Keratinocyte (primary cell): ENCODE measurements around the gene RFTN1. TPM values are rescaled to one million over a fixed set of nuclear protein-coding genes. Genes with fewer than 3 reads are reported as not detected.
A peak's percentile ranks its signal among the peaks of the same experiment; 100 is the strongest.

ENCODE experiments used
- DNase-seq: peaks from one replicate; pipeline ENCODE4 v3.0.0-alpha.2; 2011; ENCODE audit warnings: low read depth, missing footprints, low spot score
- FAIRE-seq: peaks from 2 replicates; lab custom pipeline; 2011; peaks lifted over from hg19 to GRCh38; lab: Jason Lieb, UNC
- H2AFZ ChIP-seq: 2 replicates; pipeline ENCODE4 v1.6.0; 2012; ENCODE audit warnings: low read length, control low read depth, inconsistent platforms; ENCODE audit not compliant: control insufficient read depth
- H3K27ac ChIP-seq: 2 replicates; pipeline ENCODE4 v1.5.1; 2011; ENCODE audit warnings: low read length; ENCODE audit not compliant: control insufficient read depth, insufficient read depth
- H3K27me3 ChIP-seq: 3 replicates; pipeline ENCODE4 v1.6.0; 2011; ENCODE audit warnings: low read length; ENCODE audit not compliant: control insufficient read depth, insufficient read depth; ENCODE audit errors: extremely low read depth
- H3K36me3 ChIP-seq, 2 experiments: 2 replicates in 1 of 2; 3 replicates in 1 of 2; pipeline ENCODE4 v1.5.1; 2011; ENCODE audit warnings: low read length in 2 of 2, mild to moderate bottlenecking in 1 of 2; ENCODE audit not compliant: control insufficient read depth in 2 of 2, insufficient read depth in 2 of 2; ENCODE audit errors: extremely low read depth in 1 of 2
- H3K4me1 ChIP-seq: 3 replicates; pipeline ENCODE4 v1.5.1; 2011; ENCODE audit warnings: low read length; ENCODE audit not compliant: control insufficient read depth, insufficient read depth; ENCODE audit errors: extremely low read depth
- H3K4me2 ChIP-seq: 3 replicates; pipeline ENCODE4 v1.6.0; 2011; ENCODE audit warnings: low read depth, low read length; ENCODE audit not compliant: control insufficient read depth, insufficient read depth; ENCODE audit errors: extremely low read depth
- H3K4me3 ChIP-seq, 3 experiments: fragments of 200-600 bp in 1 of 3; sonication (generic) in 1 of 3; 2 replicates in 2 of 3; 3 replicates in 1 of 3; pipeline ENCODE4 v1.5.1; 2011 to 2016; ENCODE audit warnings: low read length in 3 of 3, mild to moderate bottlenecking in 3 of 3, control low read depth in 2 of 3, inconsistent platforms in 1 of 3, low read depth in 1 of 3, mixed read lengths in 1 of 3, mixed run types in 1 of 3, moderate library complexity in 1 of 3; ENCODE audit not compliant: control insufficient read depth in 2 of 3, insufficient read depth in 2 of 3; ENCODE audit errors: extremely low read depth in 1 of 3
- H3K79me2 ChIP-seq: 2 replicates; pipeline ENCODE4 v1.6.0; 2012; ENCODE audit warnings: low read length; ENCODE audit not compliant: control insufficient read depth, insufficient read depth
- H3K9ac ChIP-seq: 3 replicates; pipeline ENCODE4 v1.6.0; 2011; ENCODE audit warnings: low read length; ENCODE audit not compliant: control insufficient read depth, insufficient read depth; ENCODE audit errors: extremely low read depth
- H3K9me1 ChIP-seq: 3 replicates; pipeline ENCODE4 v1.6.0; 2011; ENCODE audit warnings: low read length; ENCODE audit not compliant: control insufficient read depth, insufficient read depth; ENCODE audit errors: extremely low read depth
- H3K9me3 ChIP-seq: 2 replicates; pipeline ENCODE4 v1.5.1; 2012; ENCODE audit warnings: low read depth, low read length; ENCODE audit not compliant: control insufficient read depth
- H4K20me1 ChIP-seq: 3 replicates; pipeline ENCODE4 v1.6.0; 2011; ENCODE audit warnings: low read length; ENCODE audit not compliant: control insufficient read depth, insufficient read depth; ENCODE audit errors: extremely low read depth
- EZH2 ChIP-seq: IDR thresholded peaks from one replicate; pipeline ENCODE4 v1.6.1; 2012; ENCODE audit warnings: inconsistent platforms, mild to moderate bottlenecking, low read length, moderate library complexity
- dilution Hi-C: fragments of 300-500 bp; cut with MboI; formaldehyde crosslinking; loops from one replicate; pipeline ENCODE4 v1.7.0; 2020; ENCODE audit warnings: low sequenced_read_pairs; ENCODE audit not compliant: extremely low pct_ligation_motif_present
- polyA plus RNA-seq, 5 experiments: library from polyadenylated mRNA; depleted of rRNA in 3 of 5; stranded (reverse) in 3 of 5; stranded (forward) in 1 of 5; unstranded in 1 of 5; fragments of >200 nt; gene quantifications; 1 replicate in 1 of 5; 2 replicates in 3 of 5; 3 replicates in 1 of 5; pipeline versions ENCODE4 v1.2.1 to v1.2.3, GENCODE V29; 2011 to 2012; ENCODE audit warnings: missing spikeins in 2 of 5, low read depth in 1 of 5, low replicate concordance in 1 of 5
- TF ChIP-seq, protein P1 (sequence below), 3 experiments: IDR thresholded peaks in 1 of 3; conservative IDR thresholded peaks in 1 of 3; optimal IDR thresholded peaks in 1 of 3; 2 replicates in 2 of 3; 3 replicates in 1 of 3; pipeline versions ENCODE3 to v1.5.1; 2011; ENCODE audit warnings: low read length in 3 of 3, mild to moderate bottlenecking in 3 of 3, moderate library complexity in 2 of 3, control low read depth in 1 of 3, inconsistent platforms in 1 of 3; ENCODE audit not compliant: insufficient read depth in 2 of 3; ENCODE audit errors: extremely low read depth in 1 of 3

RFTN1 gene
- polyA plus RNA-seq, 1 donor (not counting 4 experiments of a cell fraction or from before 2014, with no cell fraction given) = 18.0 TPM

DNA sequence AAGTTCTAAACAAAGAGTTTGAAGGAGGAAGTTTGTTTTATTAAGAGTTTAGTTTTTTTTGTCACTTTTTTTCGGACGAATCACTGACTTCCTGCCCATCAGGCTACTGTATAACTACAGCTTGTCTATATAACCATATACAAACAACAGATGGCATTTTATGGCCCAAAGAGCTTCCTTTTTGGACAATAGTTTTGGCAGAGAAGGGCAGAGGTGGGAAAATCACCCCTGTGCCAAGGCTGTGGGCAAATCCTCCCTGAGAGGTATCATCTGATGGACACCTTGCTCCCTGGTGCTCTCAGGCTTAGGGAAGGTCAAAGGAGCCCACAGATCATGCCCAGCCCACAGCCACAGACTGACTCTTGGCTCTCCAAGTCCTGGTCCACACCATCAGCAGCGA lies 135.1 kb downstream of the RFTN1 start:
- Histone ChIP-seq H4K20me1 (no peaks in the 10 kb centered on the region), H3K27me3 (no peaks in the 10 kb centered on the region), H3K79me2 (no peaks in the 10 kb centered on the region), H3K9ac (no peak overlapping the region), H3K4me2 (no peak overlapping the region), H3K4me1 (peaks cover 12% of the 10 kb centered on the region), H3K27ac (no peak overlapping the region), H3K9me1 (no peaks in the 10 kb centered on the region), H3K36me3 (peaks cover 5 to 7% of the 10 kb centered on the region in 2 experiments), H3K4me3 (no peak overlapping the region), H2AFZ (no peak overlapping the region), H3K9me3 (no peaks in the 10 kb centered on the region)
- no peak for DNase-seq
- FAIRE-seq = no peak
- dilution Hi-C loops = no loop called here
- TF ChIP-seq EZH2 = no peak
- TF ChIP-seq, protein P1, sequence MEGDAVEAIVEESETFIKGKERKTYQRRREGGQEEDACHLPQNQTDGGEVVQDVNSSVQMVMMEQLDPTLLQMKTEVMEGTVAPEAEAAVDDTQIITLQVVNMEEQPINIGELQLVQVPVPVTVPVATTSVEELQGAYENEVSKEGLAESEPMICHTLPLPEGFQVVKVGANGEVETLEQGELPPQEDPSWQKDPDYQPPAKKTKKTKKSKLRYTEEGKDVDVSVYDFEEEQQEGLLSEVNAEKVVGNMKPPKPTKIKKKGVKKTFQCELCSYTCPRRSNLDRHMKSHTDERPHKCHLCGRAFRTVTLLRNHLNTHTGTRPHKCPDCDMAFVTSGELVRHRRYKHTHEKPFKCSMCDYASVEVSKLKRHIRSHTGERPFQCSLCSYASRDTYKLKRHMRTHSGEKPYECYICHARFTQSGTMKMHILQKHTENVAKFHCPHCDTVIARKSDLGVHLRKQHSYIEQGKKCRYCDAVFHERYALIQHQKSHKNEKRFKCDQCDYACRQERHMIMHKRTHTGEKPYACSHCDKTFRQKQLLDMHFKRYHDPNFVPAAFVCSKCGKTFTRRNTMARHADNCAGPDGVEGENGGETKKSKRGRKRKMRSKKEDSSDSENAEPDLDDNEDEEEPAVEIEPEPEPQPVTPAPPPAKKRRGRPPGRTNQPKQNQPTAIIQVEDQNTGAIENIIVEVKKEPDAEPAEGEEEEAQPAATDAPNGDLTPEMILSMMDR (optimal IDR thresholded peaks at IDR 0.05 in 1 of 3, IDR thresholded peaks at IDR 0.05 in 1 of 3, conservative IDR thresholded peaks at IDR 0.05 in 1 of 3; ENCODE audit: extremely low read depth in 1 of 3, insufficient read depth in 2 of 3, low read length in 3 of 3) = no peak

GRCh38 chr3:16377847-16378302 lies 135.6 kb downstream of the RFTN1 start:
- H3K4me2 ChIP-seq = no peak overlapping the region
- dilution Hi-C loops = no loop called here
- H3K9me1 ChIP-seq = no peaks in the 10 kb centered on the region
- no peak for DNase-seq
- no peak overlapping the region for H3K4me3 ChIP-seq
- no peak for FAIRE-seq
- H3K79me2 ChIP-seq = no peaks in the 10 kb centered on the region
- H3K27me3 ChIP-seq = no peaks in the 10 kb centered on the region
- no peak overlapping the region for H2AFZ ChIP-seq
- TF ChIP-seq EZH2 = no peak
- TF ChIP-seq, protein P1 (optimal IDR thresholded peaks at IDR 0.05 in 1 of 3, IDR thresholded peaks at IDR 0.05 in 1 of 3, conservative IDR thresholded peaks at IDR 0.05 in 1 of 3; ENCODE audit: extremely low read depth in 1 of 3, insufficient read depth in 2 of 3, low read length in 3 of 3) = peak; percentile 16 to 46 (median 25)
- H3K9ac ChIP-seq = no peak overlapping the region
- no peak overlapping the region for H3K27ac ChIP-seq
- H3K9me3 ChIP-seq = no peaks in the 10 kb centered on the region
- H3K4me1 ChIP-seq = peaks cover 12% of the 10 kb centered on the region
- H4K20me1 ChIP-seq = no peaks in the 10 kb centered on the region
- peaks cover 5 to 7% of the 10 kb centered on the region in 2 experiments for H3K36me3 ChIP-seq
